Activated naive CD8-positive, alpha-beta T cell treated with anti-CD3 and anti-CD28 coated beads, Interleukin-2, amount 50 U/mL, for 24 hours (primary cell): ENCODE data around the gene ACAP2.

Experiments used
- ATAC-seq: fragments of 150-1000 bp; cut with Tn5 transposase; one replicate; pipeline ENCODE4 v1.10.0; 2021
- DNase-seq: peaks from one replicate; pipeline ENCODE4 v3.0.0; 2021
- H3K27ac Mint-ChIP-seq: one replicate; pipeline ENCODE4 v1.8.0; 2021; ENCODE audit warnings: mild to moderate bottlenecking, mixed read lengths
- H3K27me3 Mint-ChIP-seq: one replicate; pipeline ENCODE4 v1.8.0; 2021; ENCODE audit warnings: mixed read lengths
- H3K36me3 Mint-ChIP-seq: one replicate; pipeline ENCODE4 v1.8.0; 2021; ENCODE audit warnings: low read depth, mixed read lengths
- H3K4me1 Mint-ChIP-seq: one replicate; pipeline ENCODE4 v1.8.0; 2021; ENCODE audit warnings: mixed read lengths
- H3K4me3 Mint-ChIP-seq: one replicate; pipeline ENCODE4 v1.8.0; 2021; ENCODE audit warnings: mild to moderate bottlenecking, moderate library complexity, mixed read lengths
- H3K9me3 Mint-ChIP-seq: one replicate; pipeline ENCODE4 v1.8.0; 2021; ENCODE audit warnings: mixed read lengths

The ACAP2 gene

DNA sequence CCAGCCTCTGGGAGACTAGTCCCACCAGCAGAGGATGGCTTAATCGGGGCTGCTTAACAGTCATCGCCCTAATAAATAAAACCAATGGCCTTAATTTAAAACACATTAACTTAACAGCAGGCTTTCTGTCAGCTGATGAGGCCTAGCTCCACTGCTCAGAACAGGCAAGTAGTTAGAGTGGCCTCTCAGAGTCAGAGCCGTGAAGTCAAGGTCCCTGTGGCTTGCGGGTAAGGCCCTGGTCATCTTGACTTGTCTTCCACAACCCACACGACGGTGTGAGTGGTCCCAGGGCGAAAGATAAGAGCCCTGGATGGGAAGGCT, 183.7 kb downstream of the ACAP2 start:
- peaks cover 2% of the 10 kb centered on the region for H3K36me3 Mint-ChIP-seq
- no peak for ATAC-seq
- H3K9me3 Mint-ChIP-seq: no peaks in the 10 kb centered on the region
- H3K27ac Mint-ChIP-seq: peak overlapping the region; percentile 73
- DNase-seq: no peak
- peaks cover 21% of the 10 kb centered on the region for H3K4me1 Mint-ChIP-seq
- peak overlapping the region; percentile 26 for H3K4me3 Mint-ChIP-seq
- no peaks in the 10 kb centered on the region for H3K27me3 Mint-ChIP-seq

DNA sequence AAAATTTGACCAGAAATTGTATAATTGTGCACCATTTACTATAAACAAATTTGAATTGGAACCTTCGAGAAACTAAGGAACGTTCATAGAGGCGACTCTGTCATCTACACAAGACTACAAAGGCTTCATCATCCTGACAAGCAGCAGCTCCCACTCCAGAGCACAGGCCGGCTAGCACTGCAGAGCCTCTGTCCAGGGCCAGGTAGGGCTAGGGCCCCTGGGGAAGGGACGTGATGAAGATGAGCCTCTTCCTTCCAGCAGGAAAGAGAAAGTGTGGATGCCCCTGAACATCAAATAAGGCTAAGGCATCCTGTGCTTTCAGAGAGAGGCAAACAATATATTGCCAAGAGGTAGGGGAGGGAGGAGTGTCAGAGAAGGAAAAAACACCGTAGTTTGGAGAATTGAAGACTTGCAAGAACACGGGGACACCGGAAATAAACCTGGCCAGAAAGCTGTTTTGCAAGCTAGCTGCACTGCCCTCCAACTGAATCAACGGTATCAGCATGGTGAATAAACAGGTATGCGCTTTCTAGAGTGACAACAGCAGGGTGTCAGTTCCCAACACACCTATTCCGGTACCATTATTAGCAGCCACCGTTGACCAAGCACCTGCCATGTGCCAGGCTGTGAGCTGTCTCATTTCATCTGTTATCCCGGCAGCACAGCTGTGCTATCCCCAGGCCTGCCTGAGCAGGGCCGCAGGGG, 184.2 kb downstream of the ACAP2 start:
- ATAC-seq (no peak), DNase-seq (no peak)
- Mint-ChIP-seq H3K27ac (peak overlapping the region; percentile 73), H3K4me1 (peaks cover 21% of the 10 kb centered on the region), H3K36me3 (peaks cover 2% of the 10 kb centered on the region), H3K9me3 (no peaks in the 10 kb centered on the region), H3K27me3 (no peaks in the 10 kb centered on the region), H3K4me3 (peak overlapping the region; percentile 26)

DNA sequence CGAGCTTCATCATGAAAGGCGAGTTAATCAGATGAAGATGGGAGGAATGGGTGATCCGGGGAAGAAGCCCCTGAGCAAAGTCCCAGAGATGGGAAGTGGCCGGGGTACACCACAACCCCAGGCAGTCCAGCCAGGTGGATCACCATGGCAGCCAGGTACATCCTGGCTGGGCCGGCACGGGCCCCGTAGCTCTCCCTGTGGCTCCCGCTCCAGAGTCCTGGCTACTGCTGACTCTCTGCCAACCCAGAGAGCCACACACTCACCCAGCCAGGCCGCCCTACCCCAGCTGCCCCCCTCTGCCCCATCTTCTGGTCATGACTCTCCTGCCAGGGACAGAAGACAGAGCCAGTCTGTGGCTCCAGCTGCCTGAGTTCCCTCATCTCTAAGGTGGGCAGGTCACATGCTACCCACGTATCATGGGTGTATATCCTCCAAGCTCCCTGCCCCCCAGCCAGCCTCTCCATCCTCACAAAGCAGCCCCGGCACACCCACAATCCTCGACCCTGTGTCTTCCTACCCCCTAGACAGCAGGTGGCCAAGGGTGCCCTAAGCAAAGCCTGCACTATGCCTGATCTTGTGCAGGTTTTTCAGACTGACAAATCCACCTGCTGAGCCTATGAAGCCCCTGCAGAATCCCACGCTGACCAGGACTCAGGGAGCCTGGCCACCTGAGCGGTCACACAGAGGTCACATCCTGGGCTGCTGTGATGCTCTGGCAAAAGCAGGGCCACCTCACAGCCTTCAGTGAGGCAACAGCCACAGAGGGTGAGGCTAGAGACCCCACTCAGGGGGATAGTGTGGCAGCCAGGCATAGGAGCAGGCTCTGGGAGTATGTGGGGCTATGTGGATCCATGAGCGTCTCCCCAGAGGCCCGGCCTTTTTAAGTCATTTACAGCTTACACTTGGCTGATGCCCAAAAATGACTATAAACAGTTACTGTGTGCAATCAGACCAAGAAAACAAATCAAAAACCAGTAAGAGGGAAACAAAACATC, 185.1 kb downstream of the ACAP2 start:
- Mint-ChIP-seq H3K4me3 (no peak overlapping the region), H3K27ac (peak overlapping the region; percentile 15)

DNA sequence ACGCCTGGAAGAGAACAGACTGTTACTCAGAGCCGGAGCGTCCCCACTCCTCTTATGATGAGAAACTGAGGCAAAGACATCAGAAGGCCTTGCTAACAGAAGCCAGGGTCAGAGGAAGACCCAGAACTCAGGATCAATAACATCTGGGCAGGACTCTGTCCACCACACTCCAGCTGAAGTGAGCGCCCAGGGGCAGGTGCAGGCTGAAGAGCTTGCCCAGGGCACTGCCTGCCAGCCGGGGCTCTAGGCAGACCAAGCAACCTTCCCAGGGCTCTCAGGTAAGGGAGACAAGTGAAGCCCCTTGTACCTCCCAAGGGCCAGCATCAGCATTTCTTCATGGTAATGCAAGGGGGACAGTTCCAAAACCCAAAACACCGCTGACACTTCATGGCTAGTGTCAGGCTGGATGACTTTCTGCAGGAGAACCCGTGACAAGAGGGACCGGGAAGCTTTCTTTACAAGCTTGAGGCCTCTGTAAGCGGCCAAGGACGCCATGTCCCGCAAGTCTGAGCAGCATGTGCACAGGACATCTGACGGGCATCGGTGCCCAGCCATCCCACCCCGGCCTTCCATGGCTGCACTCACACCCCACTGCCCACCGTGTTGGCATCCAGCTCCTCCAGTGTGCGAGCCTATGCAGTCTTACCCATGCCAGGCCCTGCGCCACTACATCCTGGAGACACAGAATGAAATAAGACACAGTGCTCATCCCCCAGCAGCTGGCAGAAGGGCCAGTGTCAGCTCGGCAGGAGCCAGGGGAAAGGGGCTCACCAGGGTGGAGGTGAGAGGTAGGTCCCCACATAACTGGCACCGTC, 186.0 kb downstream of the ACAP2 start:
- no peaks in the 10 kb centered on the region for H3K9me3 Mint-ChIP-seq
- H3K4me1 Mint-ChIP-seq: peaks cover 30% of the 10 kb centered on the region
- peaks cover 2% of the 10 kb centered on the region for H3K36me3 Mint-ChIP-seq
- H3K27ac Mint-ChIP-seq: no peak overlapping the region
- no peak for ATAC-seq
- H3K4me3 Mint-ChIP-seq: no peak overlapping the region
- no peaks in the 10 kb centered on the region for H3K27me3 Mint-ChIP-seq
- DNase-seq: no peak

More for the DNA sequence above, 185.1 kb downstream of the ACAP2 start:
- Mint-ChIP-seq H3K27me3 (no peaks in the 10 kb centered on the region), H3K4me1 (peaks cover 23% of the 10 kb centered on the region), H3K36me3 (peaks cover 2% of the 10 kb centered on the region), H3K9me3 (no peaks in the 10 kb centered on the region)
- DNase-seq (no peak), ATAC-seq (no peak)

DNA sequence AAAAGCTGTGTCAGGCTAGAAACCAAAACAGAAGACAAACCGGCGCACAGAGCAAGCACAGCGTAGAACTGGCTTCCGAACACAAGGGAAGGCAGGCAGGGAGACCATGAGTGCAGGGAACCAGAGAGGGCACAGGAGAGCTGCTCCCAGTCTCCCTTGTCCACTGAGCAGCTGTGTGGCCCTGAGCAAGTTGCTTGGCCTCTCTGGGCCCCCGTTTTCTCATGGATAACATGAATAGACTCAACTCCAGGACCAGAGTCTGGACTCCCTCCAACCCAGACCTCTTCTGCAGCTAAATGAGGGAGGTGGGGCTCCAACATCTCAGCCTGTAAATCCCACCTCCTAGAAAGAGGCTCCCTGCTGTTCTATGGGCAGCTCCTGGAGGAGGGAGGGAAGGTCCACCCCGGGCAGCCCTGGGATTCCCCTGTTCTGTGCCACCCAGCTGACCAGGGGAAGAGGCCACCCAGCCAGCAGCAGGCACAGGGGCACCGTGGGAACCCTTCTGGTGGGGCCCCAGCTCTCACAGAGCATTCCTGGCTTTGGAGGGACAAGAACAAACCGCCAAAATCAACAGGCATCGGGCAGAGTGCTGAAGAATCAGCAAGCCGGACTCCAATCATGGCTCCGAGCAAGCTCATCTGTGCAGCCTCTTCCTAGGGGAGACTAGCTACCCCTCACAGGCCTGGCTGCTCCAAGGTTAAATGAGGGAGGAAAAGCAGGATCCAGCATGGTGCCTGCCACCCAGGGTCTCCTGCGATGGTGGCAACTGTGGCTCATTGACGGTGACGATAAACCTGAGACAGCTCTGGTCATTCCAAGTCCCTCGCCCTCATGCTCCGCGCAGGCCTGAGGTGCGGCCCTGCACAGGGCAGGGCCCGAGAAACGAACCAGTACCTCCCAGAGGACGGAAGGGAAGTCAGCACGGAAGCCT, 187.0 kb downstream of the ACAP2 start:
- Mint-ChIP-seq H3K4me3 (no peak overlapping the region), H3K36me3 (peaks cover 2% of the 10 kb centered on the region), H3K27me3 (no peaks in the 10 kb centered on the region), H3K9me3 (no peaks in the 10 kb centered on the region), H3K4me1 (peaks cover 34% of the 10 kb centered on the region), H3K27ac (no peak overlapping the region)
- no peak for ATAC-seq
- no peak for DNase-seq

DNA sequence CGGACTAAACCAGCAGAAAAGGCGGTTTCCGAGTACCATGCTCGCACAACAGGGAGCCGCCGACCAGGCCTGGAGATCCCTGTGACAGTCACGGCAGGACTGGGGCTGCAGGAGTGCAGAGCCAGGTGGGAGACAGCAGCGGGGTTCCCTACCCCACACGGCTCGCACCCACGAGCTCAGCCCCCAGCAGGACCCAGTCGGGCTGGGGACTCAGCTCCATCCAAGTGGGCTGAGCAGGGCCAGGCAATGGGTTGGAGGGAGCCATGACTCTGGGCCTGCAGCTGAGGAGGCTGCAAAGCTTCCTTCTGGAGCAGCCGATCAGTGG, 187.7 kb downstream of the ACAP2 start:
- H3K4me1 Mint-ChIP-seq: peaks cover 36% of the 10 kb centered on the region
- no peak for ATAC-seq
- no peak overlapping the region for H3K27ac Mint-ChIP-seq

DNA sequence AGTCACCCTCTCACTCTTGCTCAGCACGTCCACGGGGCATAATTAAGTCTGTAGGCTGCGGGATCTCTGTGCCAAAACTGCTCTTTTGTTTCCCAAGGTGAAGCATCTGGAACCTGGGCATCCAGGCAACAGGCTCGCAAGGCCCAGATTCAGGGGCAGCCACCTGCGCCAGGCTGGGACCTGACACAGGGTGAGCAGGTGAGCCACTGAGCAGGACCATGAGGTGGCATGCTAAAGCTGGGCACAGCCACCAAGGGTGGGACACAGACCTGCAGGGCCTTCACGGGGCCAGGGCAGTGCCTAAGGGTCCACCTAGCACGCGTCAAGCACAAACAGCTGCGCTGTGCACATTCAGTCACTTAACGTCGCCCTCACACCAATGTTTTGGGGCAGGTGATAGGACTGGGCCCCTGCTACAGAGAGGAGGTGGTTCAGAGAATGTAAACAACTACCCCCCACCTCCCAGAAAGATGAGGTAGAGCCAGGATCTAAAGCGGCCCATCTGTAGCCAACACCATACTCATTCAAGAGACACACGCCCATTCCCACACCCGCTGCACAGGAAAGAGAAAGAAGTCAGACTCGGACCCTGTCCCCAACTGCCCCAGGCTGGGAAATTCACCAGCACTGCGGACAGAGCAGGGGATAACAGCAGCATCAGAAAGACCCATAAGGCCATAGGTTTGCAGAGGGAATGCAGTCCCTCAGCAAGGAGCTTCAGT, 188.2 kb downstream of the ACAP2 start:
- Mint-ChIP-seq H3K36me3 (peaks cover 2% of the 10 kb centered on the region), H3K4me1 (peaks cover 40% of the 10 kb centered on the region), H3K27ac (no peak overlapping the region), H3K4me3 (no peak overlapping the region), H3K9me3 (no peaks in the 10 kb centered on the region), H3K27me3 (no peaks in the 10 kb centered on the region)
- no peak for ATAC-seq
- DNase-seq: no peak

More for the DNA sequence above, 187.7 kb downstream of the ACAP2 start:
- H3K36me3 Mint-ChIP-seq: peaks cover 2% of the 10 kb centered on the region
- H3K27me3 Mint-ChIP-seq: no peaks in the 10 kb centered on the region
- H3K9me3 Mint-ChIP-seq: no peaks in the 10 kb centered on the region
- DNase-seq: no peak
- no peak overlapping the region for H3K4me3 Mint-ChIP-seq

DNA sequence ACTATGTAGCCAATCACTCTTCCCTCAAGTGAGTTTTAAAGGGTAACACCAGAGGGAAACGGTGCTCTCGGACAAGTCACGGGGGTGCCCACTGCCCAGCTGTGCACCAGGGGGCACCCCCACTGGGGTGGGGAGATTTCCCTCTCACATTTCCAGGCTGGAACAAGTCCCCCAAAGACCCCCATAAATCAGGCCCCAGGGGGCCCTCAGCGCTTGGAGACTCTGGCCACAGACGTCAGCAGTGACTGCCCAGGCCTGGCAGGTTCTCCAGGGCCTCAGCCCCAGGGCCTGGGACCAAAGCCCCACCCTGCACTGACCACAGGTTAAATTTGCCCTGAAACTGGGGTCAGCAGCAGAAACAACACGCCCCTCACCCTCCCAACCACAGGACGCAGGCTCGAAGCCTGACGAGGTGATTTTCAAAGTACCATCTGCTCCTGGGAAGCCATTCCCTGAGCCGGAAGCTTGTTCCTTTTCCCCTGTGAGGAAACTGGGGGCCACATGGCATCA, 188.8 kb downstream of the ACAP2 start:
- Mint-ChIP-seq H3K4me3 (no peak overlapping the region), H3K9me3 (no peaks in the 10 kb centered on the region), H3K36me3 (peaks cover 2% of the 10 kb centered on the region), H3K4me1 (peaks cover 37% of the 10 kb centered on the region), H3K27ac (no peak overlapping the region), H3K27me3 (no peaks in the 10 kb centered on the region)
- DNase-seq (no peak), ATAC-seq (no peak)

DNA sequence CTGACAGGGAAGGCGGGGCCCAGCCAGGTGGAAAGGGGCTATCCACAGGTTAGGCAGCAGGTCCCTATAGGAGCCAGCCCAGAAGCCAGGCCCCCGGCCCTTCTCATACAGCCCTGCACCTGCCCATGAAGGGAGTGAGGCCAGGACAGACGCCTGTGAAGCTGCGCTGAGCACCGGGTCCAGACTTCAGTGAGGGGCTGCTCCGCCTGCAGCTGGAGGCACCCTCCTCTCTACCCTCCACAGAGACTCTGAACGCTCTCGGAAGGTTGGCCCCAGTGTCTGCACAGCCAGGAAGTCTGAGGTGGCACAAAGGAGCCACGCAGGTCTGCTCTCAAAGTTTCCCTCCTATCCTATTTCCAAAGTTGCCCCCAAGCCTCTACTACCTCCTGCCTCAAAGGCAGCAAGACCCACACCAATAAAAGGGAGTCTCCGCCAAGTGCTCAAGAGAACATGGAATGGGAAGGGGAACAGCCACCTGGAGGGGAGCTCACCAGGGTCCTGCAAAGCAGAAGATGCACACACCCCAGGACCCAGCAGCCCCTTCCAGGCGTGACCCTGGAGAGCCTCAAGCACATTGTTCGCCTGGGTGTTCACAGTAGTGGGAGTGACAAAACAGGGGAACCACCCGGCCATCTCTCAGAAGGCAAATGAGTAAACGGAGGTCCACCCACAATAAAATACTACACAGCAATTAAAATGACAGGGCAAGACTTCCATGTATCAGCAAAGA, 191.3 kb downstream of the ACAP2 start:
- ATAC-seq: peak; percentile 66

DNA sequence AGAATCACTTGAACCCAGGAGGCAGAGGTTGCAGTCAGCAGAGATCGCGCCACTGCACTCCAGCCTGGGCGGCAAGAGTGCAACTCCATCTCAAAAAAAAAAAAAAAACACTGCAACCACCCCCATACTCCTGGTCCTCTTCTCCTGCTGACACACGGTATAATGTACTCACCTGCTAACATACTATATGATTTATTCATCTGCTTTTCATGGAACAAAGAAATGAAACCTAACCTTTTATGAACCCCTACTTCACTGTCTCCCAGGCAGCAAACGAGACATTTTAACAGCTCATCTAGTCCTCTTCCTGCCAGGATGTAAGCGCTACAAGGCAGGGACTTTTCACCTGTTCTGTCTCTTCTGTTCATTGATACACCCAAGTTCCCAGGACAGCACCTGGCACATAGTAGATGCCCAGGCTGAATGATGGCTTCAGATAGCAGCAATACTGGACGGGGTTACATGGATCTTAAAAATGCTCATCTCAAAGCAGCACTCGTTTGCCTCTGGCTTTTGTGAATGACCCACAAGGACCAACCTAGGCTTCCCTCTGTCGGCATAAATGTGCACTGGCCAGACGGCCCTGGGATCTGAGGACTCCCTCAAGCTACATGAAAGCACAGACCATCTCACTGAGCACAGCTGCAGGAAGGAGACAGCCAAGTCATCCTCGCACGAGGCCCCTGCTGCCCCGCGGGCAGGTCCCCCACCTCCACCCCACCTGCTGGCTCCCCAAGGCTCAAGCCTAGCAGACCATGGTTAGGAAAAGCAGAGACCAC, 192.2 kb downstream of the ACAP2 start:
- Mint-ChIP-seq H3K27me3 (no peaks in the 10 kb centered on the region), H3K9me3 (no peaks in the 10 kb centered on the region), H3K4me3 (no peak overlapping the region), H3K4me1 (peaks cover 33% of the 10 kb centered on the region), H3K36me3 (peaks cover 7% of the 10 kb centered on the region), H3K27ac (no peak overlapping the region)
- DNase-seq (no peak), ATAC-seq (peak; percentile 41)

More for the DNA sequence above, 191.3 kb downstream of the ACAP2 start:
- peak; percentile 26 for DNase-seq
- Mint-ChIP-seq H3K4me1 (peaks cover 33% of the 10 kb centered on the region), H3K27me3 (no peaks in the 10 kb centered on the region), H3K4me3 (no peak overlapping the region), H3K36me3 (peaks cover 7% of the 10 kb centered on the region), H3K27ac (no peak overlapping the region), H3K9me3 (no peaks in the 10 kb centered on the region)

DNA sequence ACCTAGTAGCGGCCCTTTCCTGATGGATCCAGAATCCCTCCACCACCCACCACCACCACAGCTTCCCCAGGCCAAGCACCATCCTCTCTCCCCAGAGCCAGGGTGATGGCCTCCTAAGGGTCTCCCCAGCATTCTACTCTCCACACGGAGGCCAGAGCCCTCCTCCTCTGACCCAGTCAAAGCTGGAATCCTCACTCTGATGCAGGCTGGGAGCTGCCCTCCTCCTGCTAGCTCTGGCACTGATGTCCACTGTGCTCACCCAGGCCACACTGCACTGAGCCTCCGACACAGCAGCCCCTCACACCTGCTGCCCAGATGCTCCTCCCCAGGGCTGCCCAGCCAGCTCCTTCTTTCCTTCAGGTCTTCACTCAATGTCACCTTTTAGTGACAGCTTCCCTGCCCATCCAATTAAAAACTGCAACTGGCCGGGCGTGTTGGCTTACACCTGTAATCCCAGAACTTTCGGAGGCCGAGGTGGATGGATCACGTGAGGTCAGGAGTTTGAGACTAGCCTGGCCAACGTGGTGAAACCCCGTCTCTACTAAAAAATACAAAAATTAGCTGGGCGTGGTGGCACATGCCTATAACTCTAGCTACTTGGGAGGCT, 192.9 kb downstream of the ACAP2 start:
- Mint-ChIP-seq H3K4me1 (peaks cover 33% of the 10 kb centered on the region), H3K27ac (no peak overlapping the region), H3K36me3 (peaks cover 7% of the 10 kb centered on the region), H3K27me3 (no peaks in the 10 kb centered on the region), H3K4me3 (no peak overlapping the region), H3K9me3 (no peaks in the 10 kb centered on the region)
- no peak for DNase-seq
- no peak for ATAC-seq
